BLaER1 (cell line): Measurements from ENCODE around the gene CLCF1.
A peak's percentile ranks its signal among the peaks of the same experiment; 100 is the strongest.

Experiments used
- H3K27ac ChIP-seq: shearing (Covaris generic); formaldehyde crosslinking; 2 replicates; pipeline ENCODE4 v1.8.1; 2022
- H3K27me3 ChIP-seq: shearing (Covaris generic); formaldehyde crosslinking; 2 replicates; pipeline ENCODE4 v1.8.1; 2022
- H3K36me3 ChIP-seq: shearing (Covaris generic); formaldehyde crosslinking; 2 replicates; pipeline ENCODE4 v1.8.1; 2022
- H3K4me1 ChIP-seq: shearing (Covaris generic); formaldehyde crosslinking; 2 replicates; pipeline ENCODE4 v1.8.1; 2022
- H3K4me2 ChIP-seq: shearing (Covaris generic); formaldehyde crosslinking; 2 replicates; pipeline ENCODE4 v1.8.1; 2022
- H3K4me3 ChIP-seq: shearing (Covaris generic); formaldehyde crosslinking; 2 replicates; pipeline ENCODE4 v1.8.1; 2022
- H3K9ac ChIP-seq: shearing (Covaris generic); formaldehyde crosslinking; 2 replicates; pipeline ENCODE4 v1.8.1; 2022
- H3K9me3 ChIP-seq: shearing (Covaris generic); formaldehyde crosslinking; 2 replicates; pipeline ENCODE4 v1.8.1; 2022
- H4K20me1 ChIP-seq: shearing (Covaris generic); formaldehyde crosslinking; 2 replicates; pipeline ENCODE4 v1.8.1; 2022
- Cebpa-rat ChIP-seq: shearing (Covaris generic); IDR thresholded peaks from 2 replicates; pipeline ENCODE4 v1.8.1; 2022

CLCF1 gene

DNA sequence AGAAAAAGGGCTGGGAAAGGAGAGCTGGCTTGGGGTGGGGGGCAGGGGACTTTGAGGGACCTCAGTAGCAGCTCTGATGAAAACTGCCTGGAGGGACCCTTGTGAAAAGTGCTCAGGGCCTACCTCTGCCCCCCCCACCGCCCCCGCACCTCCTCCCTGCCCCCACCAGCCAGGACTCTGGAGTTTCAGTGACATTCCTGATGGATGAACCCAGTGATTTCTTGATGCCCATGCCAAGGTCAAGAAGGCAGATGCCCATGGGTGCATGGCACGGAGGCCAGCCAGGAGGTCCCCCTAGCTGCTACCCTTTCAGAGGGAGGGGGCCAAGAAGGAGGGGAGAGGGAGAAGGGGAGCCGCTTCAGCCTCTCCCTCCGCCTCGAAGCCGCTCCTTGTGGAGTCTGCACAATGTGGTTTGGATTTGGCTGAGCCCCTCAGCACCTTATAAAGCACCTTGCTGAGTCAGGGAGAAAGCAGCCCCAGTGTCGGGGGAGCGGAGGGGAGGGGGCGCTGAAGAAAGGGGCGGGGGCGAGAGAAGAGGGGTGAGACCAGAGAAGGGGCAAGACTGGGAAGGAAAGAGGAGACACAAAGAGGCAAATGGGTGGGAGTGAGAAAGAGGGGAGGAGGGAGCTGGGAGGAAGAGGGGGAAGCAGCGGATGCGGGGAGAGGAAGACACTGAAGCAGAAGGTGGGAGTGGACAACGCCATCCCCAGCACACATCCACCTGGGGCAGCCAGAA lies 2.1 kb upstream of the CLCF1 start:
- peak overlapping the region; percentile 26; the same call in 1 of the 2 replicates for H3K4me2 ChIP-seq
- H3K27ac ChIP-seq: no peak overlapping the region
- H3K27me3 ChIP-seq: peaks cover 73% of the 10 kb centered on the region
- no peaks in the 10 kb centered on the region for H3K36me3 ChIP-seq
- TF ChIP-seq Cebpa-rat: no peak
- no peaks in the 10 kb centered on the region for H3K9me3 ChIP-seq
- H3K4me3 ChIP-seq: no peak overlapping the region
- H4K20me1 ChIP-seq: peaks cover 31% of the 10 kb centered on the region
- no peak overlapping the region for H3K9ac ChIP-seq
- peaks cover 75% of the 10 kb centered on the region for H3K4me1 ChIP-seq

DNA sequence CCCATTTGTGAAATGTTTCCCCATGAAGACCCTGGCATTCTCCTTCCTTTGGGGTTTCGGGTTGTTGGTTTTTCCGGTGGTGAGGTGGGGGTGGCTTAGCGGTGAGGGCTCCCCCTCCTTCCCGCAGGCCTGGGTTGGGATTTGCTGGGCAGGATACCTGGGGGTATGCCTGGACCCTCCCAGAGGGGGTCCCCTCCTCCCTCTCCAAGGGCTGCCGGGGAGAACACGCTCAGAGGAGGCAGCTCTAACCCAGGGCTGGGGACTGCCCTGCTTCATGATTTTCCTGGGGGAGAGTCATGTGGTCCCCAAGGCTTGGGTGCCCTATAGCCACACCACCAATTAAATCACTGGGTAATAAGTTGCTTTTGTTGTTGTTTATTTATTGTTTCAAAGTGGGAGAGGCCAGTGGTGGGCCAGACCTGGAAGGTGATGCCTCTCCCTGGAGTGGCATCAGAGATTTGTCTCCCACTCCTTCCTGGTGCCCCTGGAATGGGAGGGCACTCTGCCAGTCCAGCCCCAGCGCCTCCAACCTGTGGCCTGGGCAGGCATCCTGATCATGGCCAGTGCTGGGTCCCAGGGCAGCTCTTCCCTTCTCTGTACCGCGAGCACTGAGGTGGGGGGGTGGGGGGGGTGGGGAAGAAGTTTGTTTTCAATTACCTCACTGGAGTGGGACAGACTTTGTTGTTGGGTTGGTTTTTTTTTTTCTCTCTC lies 1.3 kb upstream of the CLCF1 start:
- peaks cover 80% of the 10 kb centered on the region for H3K4me1 ChIP-seq
- TF ChIP-seq Cebpa-rat: no peak
- H3K9me3 ChIP-seq: no peaks in the 10 kb centered on the region
- no peaks in the 10 kb centered on the region for H3K36me3 ChIP-seq
- peak overlapping the region; percentile 74; the same call in 1 of the 2 replicates for H3K4me3 ChIP-seq
- peaks cover 76% of the 10 kb centered on the region for H3K27me3 ChIP-seq
- H3K4me2 ChIP-seq: peak overlapping the region; percentile 99
- H3K9ac ChIP-seq: no peak overlapping the region; the same call in 1 of the 2 replicates
- H4K20me1 ChIP-seq: peaks cover 35% of the 10 kb centered on the region
- H3K27ac ChIP-seq: no peak overlapping the region

DNA sequence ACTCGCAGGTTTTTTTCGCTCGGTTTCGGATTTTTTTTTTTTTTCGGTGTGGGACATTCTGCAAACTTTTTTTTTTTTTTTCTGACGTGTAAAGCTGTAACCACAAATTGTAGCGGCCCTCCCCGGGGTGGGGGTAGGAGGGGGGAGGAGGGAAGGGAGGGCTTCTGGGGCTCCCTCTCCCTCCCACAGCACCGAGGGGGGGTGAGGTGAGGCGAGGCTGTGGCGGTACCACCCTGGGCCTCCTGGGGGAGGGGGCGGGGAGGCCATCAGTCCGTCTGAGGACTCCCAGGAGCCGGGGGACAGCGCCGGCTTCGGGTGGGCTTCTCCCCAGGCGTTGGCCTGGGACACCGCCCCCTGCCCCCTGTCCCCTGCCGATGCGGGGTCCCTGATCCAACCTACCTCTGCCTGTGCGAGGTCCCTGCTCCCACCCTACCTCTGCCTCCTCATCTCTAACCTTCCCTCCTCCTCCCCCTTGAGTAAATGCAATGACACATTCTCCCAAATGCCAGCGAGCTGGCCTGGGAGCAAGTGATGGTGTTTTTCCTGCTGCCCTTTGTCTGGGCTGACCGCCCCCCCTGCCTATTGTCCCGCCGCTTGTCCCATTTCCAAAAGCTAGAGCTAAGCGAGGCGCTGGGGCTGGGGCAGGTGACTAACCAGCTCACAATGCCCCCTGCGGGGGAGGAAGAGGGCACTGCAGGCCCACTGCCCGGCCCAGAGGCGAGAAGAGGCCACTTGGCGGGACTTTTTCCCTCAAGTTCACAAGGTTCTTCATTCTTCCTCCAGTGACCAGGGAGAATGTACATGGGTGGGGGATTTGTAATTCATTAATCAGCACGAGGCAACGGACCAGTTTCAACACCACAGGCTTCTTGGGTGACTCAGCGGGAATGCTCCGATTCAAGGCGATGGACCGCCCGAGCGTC lies 511 bp upstream of the CLCF1 start:
- TF ChIP-seq Cebpa-rat: no peak
- H3K27ac ChIP-seq: no peak overlapping the region
- peak overlapping the region; percentile 73 for H3K9ac ChIP-seq
- peak overlapping the region; percentile 99 for H3K4me2 ChIP-seq
- H3K4me3 ChIP-seq: peak overlapping the region; percentile 74
- H3K4me1 ChIP-seq: peaks cover 80% of the 10 kb centered on the region
- H3K36me3 ChIP-seq: no peaks in the 10 kb centered on the region
- H4K20me1 ChIP-seq: peaks cover 42% of the 10 kb centered on the region
- no peaks in the 10 kb centered on the region for H3K9me3 ChIP-seq
- H3K27me3 ChIP-seq: peaks cover 80% of the 10 kb centered on the region

DNA sequence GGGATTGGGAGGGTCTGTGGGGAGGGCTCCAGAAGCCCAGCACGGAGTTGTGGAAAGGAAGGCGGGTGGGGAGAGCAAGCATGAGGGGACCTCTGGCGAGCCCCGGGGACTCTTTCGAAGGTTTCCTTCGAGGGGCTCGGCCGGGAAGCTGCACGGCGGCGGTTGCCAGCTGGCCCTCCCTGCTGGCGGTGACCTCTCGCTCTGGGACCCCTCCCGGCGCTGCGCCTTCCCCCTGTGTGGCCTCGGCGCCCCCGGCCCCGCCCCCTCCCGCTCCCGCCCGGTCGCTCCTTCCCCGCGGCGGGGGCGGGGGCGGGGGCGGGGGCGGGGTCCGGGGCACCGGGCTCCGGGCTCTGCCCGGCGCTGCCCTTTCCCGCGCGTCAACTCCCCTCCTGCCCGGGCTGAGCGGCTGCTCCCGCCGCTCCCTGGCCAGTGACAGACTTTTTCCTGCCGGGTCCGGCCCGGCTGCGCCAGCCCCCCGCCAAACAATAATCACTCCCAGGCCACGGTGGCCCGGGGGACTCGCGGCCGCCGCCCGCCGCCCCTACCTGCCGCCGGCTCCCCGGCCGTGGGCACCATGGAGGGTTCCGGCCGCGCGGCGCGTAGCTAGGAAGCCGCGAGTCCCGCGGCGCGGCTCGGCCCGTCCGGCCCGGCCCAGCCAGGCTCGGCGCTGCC lies 941 bp downstream of the CLCF1 start:
- Histone ChIP-seq H3K4me3 (peak overlapping the region; percentile 74), H3K4me2 (peak overlapping the region; percentile 99), H3K36me3 (no peaks in the 10 kb centered on the region), H3K4me1 (peaks cover 80% of the 10 kb centered on the region), H4K20me1 (peaks cover 54% of the 10 kb centered on the region), H3K9me3 (no peaks in the 10 kb centered on the region), H3K27me3 (peaks cover 82% of the 10 kb centered on the region), H3K27ac (no peak overlapping the region), H3K9ac (peak overlapping the region; percentile 73)
- TF ChIP-seq Cebpa-rat: no peak

DNA sequence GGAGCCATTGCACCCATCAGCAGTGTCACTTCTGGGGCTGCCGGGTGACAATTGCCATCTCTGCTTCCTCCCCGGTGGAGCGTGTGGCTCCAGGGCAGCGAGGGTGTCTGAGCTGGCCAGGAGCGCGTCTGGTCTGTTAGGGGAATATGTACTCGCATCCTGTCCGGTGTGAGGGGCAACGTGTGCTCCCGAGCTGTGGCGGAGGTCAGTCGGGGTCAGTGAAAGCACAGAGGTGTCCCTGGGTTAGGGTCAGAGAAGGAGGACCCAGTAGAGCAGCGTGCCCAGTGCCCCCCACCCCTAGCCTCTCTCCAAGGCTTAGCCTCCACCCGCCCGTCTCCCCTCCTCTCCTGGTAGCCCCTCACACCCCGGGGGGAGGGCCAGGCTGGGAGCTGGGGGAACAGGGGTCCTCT lies 1.5 kb downstream of the CLCF1 start:
- H3K36me3 ChIP-seq: no peaks in the 10 kb centered on the region
- H3K4me1 ChIP-seq: peaks cover 83% of the 10 kb centered on the region
- H3K27me3 ChIP-seq: peaks cover 77% of the 10 kb centered on the region
- H3K27ac ChIP-seq: no peak overlapping the region
- H3K4me2 ChIP-seq: peak overlapping the region; percentile 99
- TF ChIP-seq Cebpa-rat: no peak
- peak overlapping the region; percentile 34; the same call in 1 of the 2 replicates for H3K9ac ChIP-seq
- H3K9me3 ChIP-seq: no peaks in the 10 kb centered on the region
- H4K20me1 ChIP-seq: peaks cover 58% of the 10 kb centered on the region
- peak overlapping the region; percentile 74 for H3K4me3 ChIP-seq

DNA sequence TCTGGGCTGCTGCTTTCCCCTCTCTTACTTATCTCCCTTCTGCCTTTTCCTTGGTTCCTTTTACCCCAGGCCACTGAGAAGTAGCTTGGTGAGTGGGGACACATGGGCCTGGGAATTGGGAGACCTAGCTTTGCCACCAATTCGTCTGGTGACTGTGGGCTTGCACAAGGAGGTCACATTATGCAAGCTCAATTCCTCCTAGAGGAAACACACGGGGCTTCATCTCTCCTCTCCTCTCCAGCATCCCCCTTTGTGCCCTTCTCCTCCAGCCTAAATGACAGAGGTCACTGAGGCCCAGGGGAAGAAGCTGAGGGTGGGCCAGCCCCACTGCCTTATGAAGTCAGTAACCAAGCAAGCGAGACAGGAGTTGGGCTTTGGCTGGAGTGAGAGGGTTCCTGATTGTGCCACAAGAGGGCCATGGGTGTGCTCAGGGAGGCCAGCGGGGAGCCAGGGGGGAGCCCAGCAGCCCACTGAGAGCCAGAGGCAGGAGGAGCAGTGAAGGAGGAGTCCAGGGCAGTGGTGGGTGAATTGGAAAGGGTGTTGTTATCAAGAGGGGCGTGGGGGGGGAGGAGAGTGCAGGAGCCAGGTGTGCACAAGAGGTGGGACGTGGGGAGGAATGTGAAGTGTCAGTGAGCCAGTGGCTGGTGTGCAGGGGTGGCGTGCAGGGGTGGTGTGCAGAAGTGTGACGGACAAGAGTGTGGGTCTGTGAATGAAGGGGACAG lies 2.0 kb downstream of the CLCF1 start:
- peaks cover 71% of the 10 kb centered on the region for H3K27me3 ChIP-seq
- no peak for TF ChIP-seq Cebpa-rat
- H3K36me3 ChIP-seq: no peaks in the 10 kb centered on the region
- H4K20me1 ChIP-seq: peaks cover 58% of the 10 kb centered on the region
- no peak overlapping the region for H3K27ac ChIP-seq
- no peak overlapping the region for H3K9ac ChIP-seq
- H3K4me1 ChIP-seq: peaks cover 87% of the 10 kb centered on the region
- H3K4me3 ChIP-seq: peak overlapping the region; percentile 74; the same call in 1 of the 2 replicates
- peak overlapping the region; percentile 99 for H3K4me2 ChIP-seq
- H3K9me3 ChIP-seq: no peaks in the 10 kb centered on the region

DNA sequence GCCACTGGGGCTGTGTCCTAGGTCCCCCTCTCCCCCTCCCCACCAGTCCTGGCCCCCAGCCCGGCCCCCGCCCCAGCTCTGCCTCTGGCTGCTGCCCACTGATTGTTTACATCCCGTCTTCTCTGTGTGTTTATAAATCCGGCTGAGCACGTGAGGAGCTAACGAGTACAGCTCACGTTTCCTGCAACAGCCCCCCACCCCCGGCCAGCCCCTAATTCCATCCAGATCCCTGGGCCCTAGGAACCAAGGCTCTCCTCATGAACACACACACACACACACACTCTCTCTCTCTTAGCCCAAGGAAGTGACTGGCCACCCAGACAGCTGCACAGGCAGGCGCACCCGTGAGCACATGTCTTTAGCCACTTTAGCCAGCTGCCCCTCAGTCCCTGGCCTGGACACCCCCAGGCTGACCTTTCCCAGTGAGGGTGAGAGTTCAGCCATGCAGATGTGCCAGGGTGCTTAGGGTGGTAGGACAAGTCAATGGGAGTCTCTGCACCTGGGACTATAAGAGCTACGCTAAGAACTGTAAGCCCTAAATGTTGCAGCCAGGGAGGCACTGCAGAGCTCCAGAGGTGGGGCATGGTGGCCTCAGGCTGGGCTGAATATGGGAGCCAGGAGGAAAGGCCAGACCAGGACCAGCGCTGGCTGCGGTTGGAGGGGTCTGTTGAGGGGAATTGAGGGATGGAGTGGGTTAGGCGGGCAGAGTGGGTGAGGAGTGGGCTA lies 2.9 kb downstream of the CLCF1 start:
- H3K4me1 ChIP-seq: peaks cover 87% of the 10 kb centered on the region
- H4K20me1 ChIP-seq: peaks cover 58% of the 10 kb centered on the region
- H3K4me2 ChIP-seq: peak overlapping the region; percentile 99
- no peaks in the 10 kb centered on the region for H3K9me3 ChIP-seq
- no peak overlapping the region for H3K9ac ChIP-seq
- H3K4me3 ChIP-seq: no peak overlapping the region
- H3K27me3 ChIP-seq: peaks cover 63% of the 10 kb centered on the region
- no peak overlapping the region for H3K27ac ChIP-seq
- no peak for TF ChIP-seq Cebpa-rat
- H3K36me3 ChIP-seq: no peaks in the 10 kb centered on the region

DNA sequence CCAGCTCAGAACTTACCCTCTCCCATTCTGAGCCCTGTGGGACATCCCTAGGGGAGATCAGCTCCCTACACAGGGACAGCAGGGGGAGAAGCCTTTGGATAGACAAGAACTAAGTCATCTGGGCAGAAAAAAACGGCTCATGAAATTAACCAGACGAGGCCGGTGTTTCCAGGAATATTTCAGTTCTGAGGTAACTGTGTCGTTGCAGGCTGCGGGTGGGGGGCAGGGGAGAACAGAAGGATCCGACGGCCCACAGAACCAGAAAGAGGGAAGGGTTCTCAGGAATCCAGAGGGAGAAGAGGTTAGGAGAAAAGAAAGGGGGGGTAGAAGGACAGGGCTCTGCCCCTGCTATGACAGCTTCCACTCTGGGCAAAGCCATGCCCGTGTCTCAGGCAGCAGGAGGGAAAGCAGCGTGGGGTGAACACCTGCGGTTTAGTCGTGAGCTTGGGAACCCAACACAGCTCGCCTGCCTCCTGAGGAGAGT lies 3.6 kb downstream of the CLCF1 start:
- Histone ChIP-seq H3K4me1 (peaks cover 91% of the 10 kb centered on the region), H3K27me3 (peaks cover 56% of the 10 kb centered on the region), H3K36me3 (no peaks in the 10 kb centered on the region), H3K9me3 (no peaks in the 10 kb centered on the region), H3K9ac (no peak overlapping the region), H4K20me1 (peaks cover 58% of the 10 kb centered on the region), H3K27ac (no peak overlapping the region), H3K4me2 (peak overlapping the region; percentile 81), H3K4me3 (no peak overlapping the region)
- no peak for TF ChIP-seq Cebpa-rat
